SW480 (cell line): ENCODE results near the gene UBC.
"Not testable (repeated sequence)": the region's sequence is repeated elsewhere in the genome, so short reads cannot be mapped to it uniquely, and the experiment has no call there.

Experiments used
- DNase-seq: peaks from one replicate; pipeline ENCODE4 v3.0.0-alpha.2; 2016; ENCODE audit warnings: low spot score

The UBC gene

GRCh38 chr12:124915239-124916236, 1.1 kb upstream of the UBC start:
- no peak for DNase-seq

DNA sequence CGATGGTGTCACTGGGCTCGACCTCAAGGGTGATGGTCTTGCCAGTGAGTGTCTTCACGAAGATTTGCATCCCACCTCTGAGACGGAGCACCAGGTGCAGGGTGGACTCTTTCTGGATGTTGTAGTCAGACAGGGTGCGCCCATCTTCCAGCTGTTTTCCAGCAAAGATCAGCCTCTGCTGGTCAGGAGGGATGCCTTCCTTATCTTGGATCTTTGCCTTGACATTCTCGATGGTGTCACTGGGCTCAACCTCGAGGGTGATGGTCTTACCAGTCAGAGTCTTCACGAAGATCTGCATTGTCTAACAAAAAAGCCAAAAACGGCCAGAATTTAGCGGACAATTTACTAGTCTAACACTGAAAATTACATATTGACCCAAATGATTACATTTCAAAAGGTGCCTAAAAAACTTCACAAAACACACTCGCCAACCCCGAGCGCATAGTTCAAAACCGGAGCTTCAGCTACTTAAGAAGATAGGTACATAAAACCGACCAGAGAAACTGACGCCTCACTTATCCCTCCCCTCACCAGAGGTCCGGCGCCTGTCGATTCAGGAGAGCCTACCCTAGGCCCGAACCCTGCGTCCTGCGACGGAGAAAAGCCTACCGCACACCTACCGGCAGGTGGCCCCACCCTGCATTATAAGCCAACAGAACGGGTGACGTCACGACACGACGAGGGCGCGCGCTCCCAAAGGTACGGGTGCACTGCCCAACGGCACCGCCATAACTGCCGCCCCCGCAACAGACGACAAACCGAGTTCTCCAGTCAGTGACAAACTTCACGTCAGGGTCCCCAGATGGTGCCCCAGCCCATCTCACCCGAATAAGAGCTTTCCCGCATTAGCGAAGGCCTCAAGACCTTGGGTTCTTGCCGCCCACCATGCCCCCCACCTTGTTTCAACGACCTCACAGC, 717 bp downstream of the UBC start:
- peak; percentile 89 for DNase-seq

GRCh38 chr12:124912529-124913287, 1.7 kb downstream of the UBC start:
- not testable (repeated sequence) for DNase-seq

GRCh38 chr12:124911521-124911920, 2.9 kb downstream of the UBC start:
- DNase-seq, result not testable (repeated sequence)

DNA sequence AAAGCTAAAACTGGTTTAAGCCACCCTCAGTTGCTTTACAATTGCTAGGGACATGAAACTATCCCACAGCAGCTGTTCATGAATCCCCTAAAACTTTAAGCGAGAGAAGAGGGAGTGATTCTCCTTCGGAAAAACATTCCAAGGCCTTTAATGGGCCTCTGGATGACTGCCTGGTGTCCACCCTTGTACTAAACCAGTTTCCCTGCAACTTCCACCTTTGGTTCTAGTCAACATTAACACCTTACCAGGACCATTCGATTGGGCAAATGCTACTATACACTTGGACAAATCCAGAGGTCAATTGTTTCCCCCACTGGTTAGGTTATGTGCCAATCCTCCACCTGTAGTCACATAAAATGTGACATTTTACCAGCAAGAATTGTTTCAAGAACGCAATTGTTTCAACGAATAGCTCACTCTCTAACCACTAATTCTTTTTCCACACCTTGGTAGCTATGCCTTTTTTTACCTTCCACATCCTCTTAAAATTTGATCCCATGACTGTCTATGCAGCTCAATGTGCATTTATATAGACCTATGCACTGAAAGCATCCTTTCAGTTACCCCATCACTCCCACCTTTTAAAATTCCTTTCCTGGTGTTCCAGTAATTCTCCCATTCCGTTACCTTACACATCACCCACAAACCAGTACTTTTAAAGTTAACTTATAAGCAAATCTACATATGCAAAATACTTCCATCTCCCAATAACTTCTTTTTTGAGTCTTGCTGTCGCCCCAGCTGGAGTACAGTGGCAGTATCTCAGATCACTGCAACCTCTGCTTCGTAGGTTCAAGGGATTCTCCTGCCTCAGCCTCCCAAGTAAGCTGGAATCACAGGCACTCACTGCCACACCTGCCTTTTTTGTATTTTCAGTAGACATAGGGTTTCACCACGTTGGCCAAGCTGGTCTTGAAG, 3.6 kb downstream of the UBC start:
- no peak for DNase-seq

DNA sequence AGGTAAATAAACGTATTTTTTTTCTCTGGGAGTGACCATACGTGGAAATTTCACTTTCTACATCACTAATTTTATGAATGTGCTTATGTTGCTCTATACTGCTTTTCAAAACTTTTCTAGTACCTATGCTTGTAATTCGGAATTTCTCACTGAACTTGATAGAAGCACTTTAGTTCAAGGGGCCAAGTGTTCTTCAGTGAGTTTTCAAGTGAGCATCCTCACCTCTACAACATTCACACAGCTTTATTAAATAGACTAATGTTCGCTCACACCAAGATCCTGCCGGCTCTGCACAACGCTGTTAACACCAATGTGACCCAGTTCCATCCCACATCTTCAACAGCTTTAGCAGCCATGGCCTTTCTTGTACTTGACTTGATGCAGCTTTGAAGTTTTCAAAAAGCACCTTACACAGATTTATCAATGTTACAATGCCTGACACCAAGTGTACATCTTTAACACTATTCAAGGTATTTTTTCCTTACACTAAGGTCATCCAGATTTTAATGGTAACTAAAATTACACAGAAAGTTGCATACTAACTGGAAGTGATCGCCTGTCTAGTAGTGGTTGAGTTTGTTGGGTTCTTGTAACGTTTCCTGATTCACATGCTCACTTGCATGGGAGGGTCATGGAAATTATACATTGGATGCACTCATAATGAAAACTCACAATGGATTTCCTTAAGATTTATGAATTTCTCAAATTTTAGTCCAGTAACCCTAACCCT, 4.5 kb downstream of the UBC start:
- peak; percentile 39 for DNase-seq

- DNase-seq, result peak; percentile 94
Observed at GRCh38 chr12:124906606-124907261, 7.7 kb downstream of the UBC start.

DNA sequence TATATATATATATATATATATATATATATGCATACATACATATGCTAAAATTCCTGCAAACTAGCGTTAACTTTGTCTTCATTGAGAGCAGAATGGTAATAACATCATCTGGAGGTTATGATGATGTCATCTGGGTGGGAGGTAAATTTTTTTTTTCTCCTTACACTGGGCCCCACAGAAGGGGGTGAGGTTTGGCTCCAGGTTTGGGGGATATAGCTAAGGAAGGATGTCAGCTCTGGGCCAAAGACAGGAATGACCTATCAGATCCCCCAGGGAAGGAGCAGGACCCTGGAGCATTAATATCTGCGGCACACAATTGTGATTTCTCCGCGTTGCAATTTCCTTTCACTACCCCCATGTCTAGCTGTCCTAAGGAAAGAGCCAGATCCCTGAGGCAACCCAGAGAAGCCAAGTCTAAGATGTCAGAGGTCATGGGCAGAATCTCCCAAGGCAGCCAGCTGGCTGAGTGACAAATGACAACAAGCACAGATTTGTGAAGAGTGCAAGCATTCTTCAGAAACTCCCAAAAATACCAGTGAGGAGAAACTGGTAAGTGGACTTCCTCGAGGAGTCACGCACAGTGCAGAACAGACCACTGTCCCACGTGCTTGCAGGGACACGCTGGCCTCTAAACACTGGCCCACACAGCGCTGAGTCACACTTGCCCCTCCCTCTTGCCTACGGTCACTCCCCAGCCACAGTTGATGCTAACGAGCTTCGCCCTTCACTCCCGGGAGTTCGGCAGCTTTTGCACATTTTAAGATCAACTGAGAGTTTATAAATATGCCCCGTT, 9.9 kb downstream of the UBC start:
- peak; percentile 82 for DNase-seq

- DNase-seq, result no peak
Observed at GRCh38 chr12:124902916-124903315, 11.5 kb downstream of the UBC start.

DNA sequence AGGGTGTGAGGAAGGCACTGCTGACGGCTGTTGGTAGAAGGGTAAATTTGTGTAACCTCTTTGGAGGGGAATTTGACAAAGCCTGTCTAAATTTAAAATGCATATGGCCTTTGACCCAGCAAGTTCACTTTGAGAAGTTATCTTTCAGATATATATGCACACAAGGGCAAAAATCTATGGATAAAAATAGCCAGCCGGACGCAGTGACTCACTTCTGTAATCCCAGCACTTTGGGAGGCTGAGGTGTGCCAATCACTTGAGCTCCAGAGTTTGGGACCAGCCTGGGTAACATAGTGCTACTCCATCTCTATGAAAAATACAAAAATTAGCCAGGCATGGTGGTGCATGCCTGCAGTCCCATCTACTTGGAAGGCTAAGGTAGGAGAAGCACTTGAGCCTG, 13.4 kb downstream of the UBC start:
- no peak for DNase-seq

DNA sequence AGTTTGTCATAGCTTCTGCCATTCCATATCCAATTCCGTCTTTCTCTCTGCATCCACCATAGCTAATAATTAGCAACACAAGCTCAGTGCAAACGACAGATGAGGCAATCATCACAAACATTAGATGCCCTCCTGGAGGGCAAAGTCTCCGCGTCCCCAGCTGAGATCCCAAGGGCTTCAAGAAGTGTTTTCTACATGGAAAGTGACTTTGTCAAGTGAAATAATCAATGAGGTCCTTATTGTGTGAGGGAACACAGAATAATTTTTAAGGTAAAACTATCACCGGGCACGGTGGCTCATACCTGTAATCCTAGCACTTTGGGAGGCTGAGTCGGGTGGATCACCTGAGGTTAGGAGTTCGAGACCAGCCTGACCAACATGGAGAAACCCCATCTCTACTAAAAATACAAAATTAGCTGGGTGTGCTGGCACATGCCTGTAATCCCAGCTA, 14.1 kb downstream of the UBC start:
- DNase-seq, result not testable (repeated sequence)

- DNase-seq, result no peak
Observed at GRCh38 chr12:124898923-124899294, 15.5 kb downstream of the UBC start.

DNA sequence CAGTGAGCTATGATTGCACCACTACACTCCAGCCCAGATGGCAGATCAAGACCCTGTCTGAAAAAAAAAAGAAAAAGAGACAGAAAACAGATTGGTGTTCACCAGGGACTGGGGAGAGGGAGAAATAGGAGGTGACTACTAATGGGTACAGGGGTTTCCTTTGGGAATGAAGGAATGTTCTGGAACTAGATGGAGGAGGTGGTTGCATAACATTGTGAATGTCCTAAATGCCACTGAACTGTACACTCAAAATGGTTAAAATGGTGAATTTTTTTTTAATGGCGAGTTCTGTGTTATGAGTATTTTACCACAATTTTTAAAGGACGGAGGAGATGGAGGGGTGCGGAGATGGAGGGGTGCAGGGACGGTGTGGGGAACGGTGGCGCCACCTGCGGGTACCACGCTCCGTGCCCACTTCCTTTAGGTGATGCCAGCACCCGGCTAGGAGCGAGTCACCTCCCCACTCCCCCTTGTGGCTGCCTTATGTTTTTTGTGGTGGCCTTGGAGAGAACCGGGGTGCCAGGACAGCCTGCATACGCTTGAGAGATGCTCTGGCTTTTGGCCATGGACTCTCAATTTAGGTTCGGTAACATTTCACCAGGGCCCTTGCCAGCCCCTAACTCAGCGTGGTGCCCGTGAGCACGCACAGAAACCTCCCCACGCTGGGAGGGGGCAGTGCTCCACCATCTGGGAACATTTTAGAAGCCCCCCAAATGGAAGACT, 16.1 kb downstream of the UBC start:
- DNase-seq, result peak; percentile 67

GRCh38 chr12:124896461-124896860, 18.0 kb downstream of the UBC start:
- DNase-seq, result no peak

DNA sequence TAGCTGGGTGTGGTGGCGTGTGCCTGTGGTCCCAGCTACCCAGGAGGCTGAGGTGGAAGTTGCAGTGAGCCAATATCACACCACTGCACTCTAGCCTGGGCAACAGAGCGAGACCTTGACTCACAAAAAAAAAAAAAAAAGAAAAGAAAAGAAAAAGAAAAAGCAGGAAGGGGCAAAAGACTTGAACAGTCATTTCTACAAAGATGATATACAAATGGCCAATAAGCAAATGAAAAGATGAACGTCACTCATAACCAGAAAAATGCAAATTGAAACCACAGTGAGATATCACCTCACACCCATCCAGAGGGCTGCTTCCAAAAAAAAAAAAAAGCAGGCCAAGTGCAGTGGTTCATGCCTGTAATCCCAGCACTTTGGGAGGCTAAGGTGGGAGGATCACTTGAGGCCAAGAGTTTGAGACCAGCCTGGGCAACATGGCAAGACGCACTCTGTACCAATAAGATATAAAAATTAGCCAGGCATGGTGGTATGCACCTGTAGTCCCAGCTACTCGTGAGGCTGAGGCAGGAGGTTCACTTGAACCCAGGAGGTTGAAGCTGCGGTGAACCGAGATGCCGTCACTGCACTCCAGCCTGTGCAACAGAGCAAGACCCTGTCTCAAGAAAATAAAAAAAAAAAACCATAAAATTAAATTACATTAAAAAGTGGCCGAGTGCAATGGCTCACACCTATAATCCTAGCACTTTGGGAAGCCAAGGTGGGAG, 20.5 kb downstream of the UBC start:
- DNase-seq, result no peak

- DNase-seq, result no peak
Observed at GRCh38 chr12:124888260-124888659, 26.2 kb downstream of the UBC start.

DNA sequence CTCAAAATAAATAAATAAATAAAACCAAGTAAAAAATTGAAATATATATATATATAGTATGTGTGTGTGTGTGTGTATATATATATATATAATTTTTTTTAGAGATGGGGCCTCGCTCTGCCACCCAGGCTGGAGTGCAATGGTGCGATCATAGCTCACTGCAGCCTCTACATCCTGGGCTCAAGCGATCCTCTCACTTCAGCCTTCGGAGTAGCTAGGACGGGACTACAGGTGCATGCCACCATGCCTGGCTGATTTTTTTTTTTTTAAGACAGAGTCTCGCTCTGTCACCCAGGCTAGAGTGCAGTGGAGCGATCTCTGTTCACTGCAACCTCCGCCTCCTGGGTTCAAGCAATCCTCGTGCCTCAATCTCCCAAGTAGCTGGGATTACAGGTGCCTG, 26.7 kb downstream of the UBC start:
- not testable (repeated sequence) for DNase-seq
